ENCODE data around the gene FOXO3B.
"Not testable (repeated sequence)": the region's sequence is repeated elsewhere in the genome, so short reads cannot be mapped to it uniquely, and the experiment has no call there.

DNA sequence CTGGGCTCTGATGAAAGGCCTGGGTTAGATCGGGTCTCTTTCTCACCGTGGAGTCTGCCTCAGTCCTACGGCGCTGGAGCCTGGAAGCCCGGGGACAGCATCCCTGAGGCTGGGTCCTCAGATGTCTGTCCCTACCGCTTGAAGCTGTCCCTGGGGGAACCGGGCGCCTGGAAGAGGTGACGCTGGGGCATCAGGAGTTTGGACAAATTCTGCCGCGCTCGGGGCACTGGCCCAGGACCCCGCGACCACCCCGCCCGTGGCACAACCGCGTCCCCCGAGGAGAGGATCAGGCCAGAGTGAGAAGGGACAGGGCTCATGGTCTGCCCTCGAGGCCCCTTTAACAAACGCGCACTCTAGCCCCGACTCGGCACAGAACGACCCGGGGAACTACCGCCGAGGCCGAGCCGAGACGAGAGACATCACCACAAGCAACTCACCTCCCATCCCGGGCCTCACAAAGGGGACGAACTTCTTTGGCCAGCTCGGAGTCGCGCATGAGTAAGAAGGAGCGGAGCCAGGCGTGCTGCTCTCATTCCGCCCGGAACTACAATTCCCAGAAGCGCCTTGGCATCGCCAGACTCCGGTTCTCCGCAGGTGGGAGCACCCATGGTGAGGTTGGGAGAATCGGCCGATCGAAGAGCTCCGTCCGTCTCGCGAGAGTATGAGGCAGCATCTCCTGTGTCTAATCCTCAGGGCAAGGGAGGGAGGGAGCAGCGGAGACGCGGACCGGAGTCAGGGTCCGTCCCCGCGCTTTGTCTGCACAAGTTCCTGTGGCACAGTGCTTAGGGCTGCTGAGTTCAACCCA lies at the start of gene FOXO3B:
- TF ChIP-seq TAF1 (IDR thresholded peaks at IDR 0.05; ENCODE audit: borderline replicate concordance, insufficient read depth, low read length); POLR2AphosphoS5 (IDR thresholded peaks at IDR 0.05; ENCODE audit: low read depth, low read length): not testable (repeated sequence)
